WTC11 (cell line): Measurements from ENCODE around the gene EP400. TPM values are rescaled to one million over a fixed set of nuclear protein-coding genes. Genes with fewer than 3 reads are reported as not detected.

ENCODE experiments used
- ATAC-seq: fragments of 200-7000 bp; cut with Tn5 transposase; 2 replicates; pipeline ENCODE4 v1.10.0; 2021; ENCODE audit warnings: mild to moderate bottlenecking, moderate library complexity
- CTCF ChIA-PET: fragments of 300-600 bp; sonication (Branson Sonifier 250); formaldehyde crosslinking; loops from one replicate; lab custom pipeline; 2021; ENCODE audit warnings: antibody characterized with exemption; lab: Charles Lee
- POLR2A ChIA-PET: fragments of 350-600 bp; sonication (Branson Sonifier 250); formaldehyde crosslinking; loops from one replicate; lab custom pipeline; 2021; ENCODE audit warnings: antibody characterized with exemption; lab: Charles Lee
- DNase-seq: peaks from one replicate; pipeline ENCODE4 v3.0.0; 2021; ENCODE audit warnings: low spot score
- H3K27ac Mint-ChIP-seq: 2 replicates; pipeline ENCODE4 v1.8.0; 2021; ENCODE audit warnings: mixed read lengths
- H3K27me3 Mint-ChIP-seq: 2 replicates; pipeline ENCODE4 v1.8.0; 2021; ENCODE audit warnings: low read depth, mild to moderate bottlenecking, moderate library complexity, mixed read lengths
- H3K36me3 Mint-ChIP-seq: 2 replicates; pipeline ENCODE4 v1.8.0; 2021; ENCODE audit warnings: mixed read lengths
- H3K4me1 Mint-ChIP-seq: 2 replicates; pipeline ENCODE4 v1.8.0; 2022; ENCODE audit warnings: mixed read lengths
- H3K4me3 Mint-ChIP-seq: 2 replicates; pipeline ENCODE4 v1.8.0; 2021; ENCODE audit warnings: mild to moderate bottlenecking, moderate library complexity, mixed read lengths
- H3K9me3 Mint-ChIP-seq: 2 replicates; pipeline ENCODE4 v1.8.0; 2021; ENCODE audit warnings: mixed read lengths
- ATF1 ChIP-seq: sonication (generic); formaldehyde crosslinking; IDR thresholded peaks from 2 replicates; pipeline ENCODE4 v1.8.1; 2023; ENCODE audit warnings: mild to moderate bottlenecking, moderate library complexity, missing genetic modification reagents
- CBFB ChIP-seq: sonication (generic); formaldehyde crosslinking; IDR thresholded peaks from 2 replicates; pipeline ENCODE4 v1.8.1; 2022; ENCODE audit warnings: mild to moderate bottlenecking, low read depth, missing genetic modification reagents
- EMX1 ChIP-seq: fragments of 250-450 bp; sonication (Bioruptor Pico); IDR thresholded peaks from 2 replicates; pipeline ENCODE4 v1.8.0; 2021; ENCODE audit warnings: mild to moderate bottlenecking
- ETV6 ChIP-seq: sonication (generic); formaldehyde crosslinking; IDR thresholded peaks from 2 replicates; pipeline ENCODE4 v1.8.1; 2022; ENCODE audit warnings: mild to moderate bottlenecking, missing genetic modification reagents
- FOXJ3 ChIP-seq: sonication (generic); formaldehyde crosslinking; IDR thresholded peaks from 2 replicates; pipeline ENCODE4 v1.9.0; 2021; ENCODE audit warnings: missing genetic modification reagents, mild to moderate bottlenecking, borderline replicate concordance
- GRHL2 ChIP-seq: fragments of 250-450 bp; sonication (Bioruptor Pico); IDR thresholded peaks from 2 replicates; pipeline ENCODE4 v1.8.0; 2022; ENCODE audit warnings: mild to moderate bottlenecking, moderate library complexity; ENCODE audit not compliant: insufficient replicate concordance, severe bottlenecking
- GTF2I ChIP-seq: fragments of 250-450 bp; sonication (Bioruptor Pico); conservative IDR thresholded peaks from 2 replicates; pipeline ENCODE4 v1.4.0; 2021; ENCODE audit warnings: mild to moderate bottlenecking
- KAT7 ChIP-seq: sonication (generic); formaldehyde crosslinking; IDR thresholded peaks from 2 replicates; pipeline ENCODE4 v1.8.1; 2023; ENCODE audit warnings: missing genetic modification reagents, mild to moderate bottlenecking, borderline replicate concordance
- MXD4 ChIP-seq: fragments of 250-450 bp; sonication (Bioruptor Pico); IDR thresholded peaks from 2 replicates; pipeline ENCODE4 v1.8.0; 2021; ENCODE audit warnings: mild to moderate bottlenecking, moderate library complexity, borderline replicate concordance
- MYBL2 ChIP-seq: sonication (generic); formaldehyde crosslinking; IDR thresholded peaks from 2 replicates; pipeline ENCODE4 v1.8.1; 2023; ENCODE audit warnings: mild to moderate bottlenecking, moderate library complexity, missing genetic modification reagents
- NR1H2 ChIP-seq: sonication (generic); formaldehyde crosslinking; IDR thresholded peaks from 2 replicates; pipeline ENCODE4 v1.9.0; 2021; ENCODE audit warnings: mild to moderate bottlenecking, moderate library complexity, missing genetic modification reagents
- PRRX2 ChIP-seq: fragments of 250-450 bp; sonication (Bioruptor Pico); IDR thresholded peaks from 2 replicates; pipeline ENCODE4 v1.8.0; 2021; ENCODE audit warnings: mild to moderate bottlenecking
- SOX15 ChIP-seq: fragments of 250-450 bp; sonication (Bioruptor Pico); IDR thresholded peaks from 2 replicates; pipeline ENCODE4 v1.9.0; 2021; ENCODE audit warnings: mild to moderate bottlenecking
- SP1 ChIP-seq: sonication (generic); formaldehyde crosslinking; conservative IDR thresholded peaks from 2 replicates; pipeline ENCODE4 v1.8.1; 2022; ENCODE audit warnings: missing genetic modification reagents
- ZNF219 ChIP-seq: sonication (generic); formaldehyde crosslinking; IDR thresholded peaks from 2 replicates; pipeline ENCODE4 v1.8.0; 2023; ENCODE audit warnings: missing genetic modification reagents, mild to moderate bottlenecking, borderline replicate concordance
- ZNF263 ChIP-seq: sonication (generic); formaldehyde crosslinking; IDR thresholded peaks from 2 replicates; pipeline ENCODE4 v1.8.1; 2022; ENCODE audit warnings: low read depth, mild to moderate bottlenecking, moderate library complexity, missing genetic modification reagents
- ZNF416 ChIP-seq: fragments of 250-450 bp; sonication (Bioruptor Pico); IDR thresholded peaks from 2 replicates; pipeline ENCODE4 v1.9.0; 2021; ENCODE audit warnings: mild to moderate bottlenecking, inconsistent platforms
- ZNF671 ChIP-seq: fragments of 250-450 bp; sonication (Bioruptor Pico); IDR thresholded peaks from 2 replicates; pipeline ENCODE4 v1.8.0; 2021; ENCODE audit warnings: mild to moderate bottlenecking
- total RNA-seq: library from RNA; stranded (reverse); gene quantifications from 3 replicates; pipeline ENCODE4 v1.2.3, GENCODE V29; 2021
- TF ChIP-seq, protein P1 (sequence below): sonication (generic); formaldehyde crosslinking; IDR thresholded peaks from 2 replicates; pipeline ENCODE4 v1.8.1; 2023; ENCODE audit warnings: mild to moderate bottlenecking, missing genetic modification reagents, moderate library complexity
- TF ChIP-seq, protein P2 (sequence below): sonication (generic); formaldehyde crosslinking; IDR thresholded peaks from 2 replicates; pipeline ENCODE4 v1.8.0; 2023; ENCODE audit warnings: missing genetic modification reagents, mild to moderate bottlenecking, borderline replicate concordance
- TF ChIP-seq, protein P3 (sequence below): sonication (generic); formaldehyde crosslinking; IDR thresholded peaks from 2 replicates; pipeline ENCODE4 v1.8.0; 2023; ENCODE audit warnings: missing genetic modification reagents

EP400 gene
- total RNA-seq, 1 experiment from 2014 or later, result 75.8 TPM

DNA sequence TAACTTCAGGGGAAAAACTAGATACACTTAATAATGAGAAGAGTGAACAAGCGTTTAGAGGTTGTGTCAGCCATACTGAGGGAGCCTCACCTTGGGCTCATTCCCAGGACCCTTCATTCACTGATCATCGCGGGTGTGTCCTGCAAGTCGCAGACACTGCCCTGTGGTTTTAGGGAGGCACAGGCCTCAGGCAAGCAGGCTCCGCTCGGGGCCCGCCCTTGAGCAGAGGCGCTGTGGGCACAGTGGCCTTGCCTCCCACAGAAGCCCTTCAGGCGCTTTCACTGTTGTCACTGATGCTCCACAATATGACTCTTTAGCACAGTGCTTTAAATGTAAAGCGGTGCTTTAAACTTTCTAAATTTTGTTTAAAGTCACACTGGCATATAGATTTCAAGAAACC lies 127.0 kb downstream of the EP400 start:
- POLR2A ChIA-PET, result no interaction called here
- H3K36me3 Mint-ChIP-seq, result peaks cover 60% of the 10 kb centered on the region
- no peak for DNase-seq
- TF ChIP-seq NR1H2 (CRISPR knock-in tag) (no peak), ZNF671 (CRISPR knock-in tag) (no peak), GRHL2 (no peak), ZNF219 (CRISPR knock-in tag) (no peak), CBFB (CRISPR knock-in tag) (no peak), EMX1 (CRISPR knock-in tag) (no peak)
- TF ChIP-seq, protein P1, sequence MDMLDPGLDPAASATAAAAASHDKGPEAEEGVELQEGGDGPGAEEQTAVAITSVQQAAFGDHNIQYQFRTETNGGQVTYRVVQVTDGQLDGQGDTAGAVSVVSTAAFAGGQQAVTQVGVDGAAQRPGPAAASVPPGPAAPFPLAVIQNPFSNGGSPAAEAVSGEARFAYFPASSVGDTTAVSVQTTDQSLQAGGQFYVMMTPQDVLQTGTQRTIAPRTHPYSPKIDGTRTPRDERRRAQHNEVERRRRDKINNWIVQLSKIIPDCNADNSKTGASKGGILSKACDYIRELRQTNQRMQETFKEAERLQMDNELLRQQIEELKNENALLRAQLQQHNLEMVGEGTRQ (CRISPR knock-in tag), result no peak
- TF ChIP-seq, all 79 proteins: peak for 0
- Mint-ChIP-seq H3K4me1 (no peaks in the 10 kb centered on the region), H3K4me3 (no peak overlapping the region), H3K27ac (no peak overlapping the region), H3K9me3 (no peaks in the 10 kb centered on the region), H3K27me3 (no peaks in the 10 kb centered on the region)
- CTCF ChIA-PET, result no interaction called here
- no peak for ATAC-seq

DNA sequence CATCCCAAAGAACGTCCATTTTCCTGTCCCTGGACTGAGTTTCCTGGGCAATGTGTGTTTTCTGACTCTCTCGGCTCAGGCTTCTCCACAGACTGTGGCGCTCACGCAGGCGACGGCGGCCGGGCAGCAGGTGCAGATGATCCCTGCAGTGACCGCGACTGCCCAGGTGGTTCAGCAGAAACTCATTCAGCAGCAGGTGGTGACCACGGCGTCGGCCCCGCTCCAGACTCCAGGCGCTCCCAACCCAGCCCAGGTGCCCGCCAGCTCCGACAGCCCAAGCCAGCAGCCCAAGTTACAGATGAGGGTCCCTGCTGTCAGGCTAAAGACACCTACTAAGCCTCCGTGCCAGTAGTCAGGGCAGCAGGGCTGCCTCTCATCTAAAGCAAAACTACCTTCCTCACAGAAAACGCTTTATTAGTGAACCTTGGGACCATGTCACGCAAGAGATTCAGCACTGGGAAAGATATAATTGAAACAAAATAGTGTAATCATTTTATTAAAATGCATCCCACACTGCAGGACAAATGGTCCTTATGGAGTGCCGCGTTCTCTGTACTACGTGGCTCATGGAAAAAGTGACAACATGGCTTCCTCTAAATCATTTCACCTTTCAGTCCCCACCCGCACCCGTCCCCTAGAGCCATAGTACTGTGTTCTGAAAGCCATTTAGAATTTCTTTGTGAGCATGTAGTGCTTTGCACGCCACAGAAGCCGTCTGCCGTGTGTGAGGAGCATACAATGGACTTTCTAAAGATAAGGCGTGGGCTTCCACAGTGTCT lies 127.8 kb downstream of the EP400 start:
- no peak overlapping the region for H3K27ac Mint-ChIP-seq
- H3K4me3 Mint-ChIP-seq, result no peak overlapping the region
- no peaks in the 10 kb centered on the region for H3K4me1 Mint-ChIP-seq
- peaks cover 52% of the 10 kb centered on the region for H3K36me3 Mint-ChIP-seq
- no peak for TF ChIP-seq GTF2I
- TF ChIP-seq ATF1 (CRISPR knock-in tag), result no peak
- no peak for TF ChIP-seq MXD4 (CRISPR knock-in tag)
- TF ChIP-seq, protein P2, sequence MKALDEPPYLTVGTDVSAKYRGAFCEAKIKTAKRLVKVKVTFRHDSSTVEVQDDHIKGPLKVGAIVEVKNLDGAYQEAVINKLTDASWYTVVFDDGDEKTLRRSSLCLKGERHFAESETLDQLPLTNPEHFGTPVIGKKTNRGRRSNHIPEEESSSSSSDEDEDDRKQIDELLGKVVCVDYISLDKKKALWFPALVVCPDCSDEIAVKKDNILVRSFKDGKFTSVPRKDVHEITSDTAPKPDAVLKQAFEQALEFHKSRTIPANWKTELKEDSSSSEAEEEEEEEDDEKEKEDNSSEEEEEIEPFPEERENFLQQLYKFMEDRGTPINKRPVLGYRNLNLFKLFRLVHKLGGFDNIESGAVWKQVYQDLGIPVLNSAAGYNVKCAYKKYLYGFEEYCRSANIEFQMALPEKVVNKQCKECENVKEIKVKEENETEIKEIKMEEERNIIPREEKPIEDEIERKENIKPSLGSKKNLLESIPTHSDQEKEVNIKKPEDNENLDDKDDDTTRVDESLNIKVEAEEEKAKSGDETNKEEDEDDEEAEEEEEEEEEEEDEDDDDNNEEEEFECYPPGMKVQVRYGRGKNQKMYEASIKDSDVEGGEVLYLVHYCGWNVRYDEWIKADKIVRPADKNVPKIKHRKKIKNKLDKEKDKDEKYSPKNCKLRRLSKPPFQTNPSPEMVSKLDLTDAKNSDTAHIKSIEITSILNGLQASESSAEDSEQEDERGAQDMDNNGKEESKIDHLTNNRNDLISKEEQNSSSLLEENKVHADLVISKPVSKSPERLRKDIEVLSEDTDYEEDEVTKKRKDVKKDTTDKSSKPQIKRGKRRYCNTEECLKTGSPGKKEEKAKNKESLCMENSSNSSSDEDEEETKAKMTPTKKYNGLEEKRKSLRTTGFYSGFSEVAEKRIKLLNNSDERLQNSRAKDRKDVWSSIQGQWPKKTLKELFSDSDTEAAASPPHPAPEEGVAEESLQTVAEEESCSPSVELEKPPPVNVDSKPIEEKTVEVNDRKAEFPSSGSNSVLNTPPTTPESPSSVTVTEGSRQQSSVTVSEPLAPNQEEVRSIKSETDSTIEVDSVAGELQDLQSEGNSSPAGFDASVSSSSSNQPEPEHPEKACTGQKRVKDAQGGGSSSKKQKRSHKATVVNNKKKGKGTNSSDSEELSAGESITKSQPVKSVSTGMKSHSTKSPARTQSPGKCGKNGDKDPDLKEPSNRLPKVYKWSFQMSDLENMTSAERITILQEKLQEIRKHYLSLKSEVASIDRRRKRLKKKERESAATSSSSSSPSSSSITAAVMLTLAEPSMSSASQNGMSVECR (CRISPR knock-in tag), result no peak
- no peak for TF ChIP-seq KAT7 (CRISPR knock-in tag)
- TF ChIP-seq ZNF263 (CRISPR knock-in tag), result no peak
- no peak for TF ChIP-seq SP1 (CRISPR knock-in tag)
- no peak for TF ChIP-seq MYBL2 (CRISPR knock-in tag)
- TF ChIP-seq ZNF416 (CRISPR knock-in tag), result no peak
- no peak for TF ChIP-seq PRRX2 (CRISPR knock-in tag)
- TF ChIP-seq, protein P1 (CRISPR knock-in tag), result no peak
- no peak for TF ChIP-seq ETV6 (CRISPR knock-in tag)
- TF ChIP-seq, protein P3, sequence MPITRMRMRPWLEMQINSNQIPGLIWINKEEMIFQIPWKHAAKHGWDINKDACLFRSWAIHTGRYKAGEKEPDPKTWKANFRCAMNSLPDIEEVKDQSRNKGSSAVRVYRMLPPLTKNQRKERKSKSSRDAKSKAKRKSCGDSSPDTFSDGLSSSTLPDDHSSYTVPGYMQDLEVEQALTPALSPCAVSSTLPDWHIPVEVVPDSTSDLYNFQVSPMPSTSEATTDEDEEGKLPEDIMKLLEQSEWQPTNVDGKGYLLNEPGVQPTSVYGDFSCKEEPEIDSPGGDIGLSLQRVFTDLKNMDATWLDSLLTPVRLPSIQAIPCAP (CRISPR knock-in tag), result no peak
- no peak for TF ChIP-seq SOX15
- TF ChIP-seq ZNF219 (CRISPR knock-in tag), result no peak
- no peak for TF ChIP-seq FOXJ3 (CRISPR knock-in tag)
- no peak for TF ChIP-seq NR1H2 (CRISPR knock-in tag)
- POLR2A ChIA-PET, result no interaction called here
- H3K9me3 Mint-ChIP-seq, result no peaks in the 10 kb centered on the region
- DNase-seq (no peak), ATAC-seq (no peak)
- H3K27me3 Mint-ChIP-seq, result no peaks in the 10 kb centered on the region
- CTCF ChIA-PET, result no interaction called here
